Fibroblast of skin of left quadriceps (primary cell): ENCODE results near the gene ZNF516.

Experiments used
- DNase-seq, 2 experiments: peaks; one replicate each; pipeline ENCODE4 v3.0.0-alpha.2; 2013; ENCODE audit warnings: low read depth in 2 of 2

Gene ZNF516

GRCh38 chr18:76379226-76380126 is 115.6 kb downstream of the ZNF516 start:
- DNase-seq: no peak

- no peak for DNase-seq
Measured at GRCh38 chr18:76378526-76379215, 116.4 kb downstream of the ZNF516 start.

- no peak for DNase-seq
Measured at GRCh38 chr18:76377359-76377756, 117.7 kb downstream of the ZNF516 start.

- DNase-seq: no peak
Measured at GRCh38 chr18:76376668-76377358, 118.2 kb downstream of the ZNF516 start.

- DNase-seq: no peak
Measured at GRCh38 chr18:76376225-76376624, 118.8 kb downstream of the ZNF516 start.

GRCh38 chr18:76374330-76375281 is 120.4 kb downstream of the ZNF516 start:
- no peak for DNase-seq

- DNase-seq: no peak
Measured at GRCh38 chr18:76373297-76373696, 121.7 kb downstream of the ZNF516 start.

- DNase-seq: no peak
Measured at GRCh38 chr18:76371301-76372203, 123.5 kb downstream of the ZNF516 start.

GRCh38 chr18:76370686-76371085 is 124.4 kb downstream of the ZNF516 start:
- no peak for DNase-seq

GRCh38 chr18:76370201-76370600 is 124.8 kb downstream of the ZNF516 start:
- DNase-seq: no peak

GRCh38 chr18:76369791-76370190 is 125.3 kb downstream of the ZNF516 start:
- no peak for DNase-seq

GRCh38 chr18:76368976-76369375 is 126.1 kb downstream of the ZNF516 start:
- no peak for DNase-seq

GRCh38 chr18:76368271-76368670 is 126.8 kb downstream of the ZNF516 start:
- DNase-seq: no peak

- DNase-seq: no peak
Measured at GRCh38 chr18:76367168-76368125, 127.6 kb downstream of the ZNF516 start.

GRCh38 chr18:76365561-76365960 is 129.5 kb downstream of the ZNF516 start:
- DNase-seq: no peak

- DNase-seq: no peak
Measured at GRCh38 chr18:76364282-76365259, 130.5 kb downstream of the ZNF516 start.

GRCh38 chr18:76363436-76364120 is 131.5 kb downstream of the ZNF516 start:
- peak; percentile 40 to 47 for DNase-seq
